OCI-LY7 (cell line): Measurements from ENCODE around the gene MOK.

Experiments
- EZH2phosphoT487 ChIP-seq: fragments of 200-600 bp; sonication (generic); IDR thresholded peaks from 2 replicates; pipeline ENCODE4 v1.6.1; 2018; ENCODE audit warnings: low read depth, borderline replicate concordance, mild to moderate bottlenecking, mixed run types, antibody characterized with exemption, low read length, moderate library complexity, mixed read lengths
- TF ChIP-seq, protein P1 (sequence below): fragments of 200-600 bp; sonication (generic); conservative IDR thresholded peaks from 2 replicates; pipeline ENCODE4 v1.5.1; 2014; ENCODE audit warnings: mild to moderate bottlenecking, antibody characterized with exemption, low read length, moderate library complexity, mixed read lengths

DNA sequence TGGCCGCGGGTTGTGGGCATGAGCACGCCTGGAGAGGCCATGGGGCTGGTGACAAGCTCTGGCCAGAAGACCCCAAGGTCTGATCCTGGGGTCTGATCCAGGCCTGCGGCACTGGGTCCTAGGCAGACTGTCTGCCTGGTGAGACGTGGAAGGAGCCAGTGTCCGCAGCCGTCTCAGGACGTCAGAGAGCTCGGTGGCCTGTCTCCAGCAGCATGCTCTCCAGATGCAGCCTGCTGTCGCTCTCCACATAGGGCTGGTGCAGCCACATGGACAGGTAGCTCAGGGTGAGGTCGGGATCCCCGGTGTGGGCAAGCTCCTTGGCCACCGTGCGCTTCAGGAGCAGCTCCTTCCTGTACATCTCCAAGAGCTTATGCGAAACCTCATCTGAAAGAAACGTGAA lies 43.4 kb upstream of the MOK start:
- TF ChIP-seq, protein P1, sequence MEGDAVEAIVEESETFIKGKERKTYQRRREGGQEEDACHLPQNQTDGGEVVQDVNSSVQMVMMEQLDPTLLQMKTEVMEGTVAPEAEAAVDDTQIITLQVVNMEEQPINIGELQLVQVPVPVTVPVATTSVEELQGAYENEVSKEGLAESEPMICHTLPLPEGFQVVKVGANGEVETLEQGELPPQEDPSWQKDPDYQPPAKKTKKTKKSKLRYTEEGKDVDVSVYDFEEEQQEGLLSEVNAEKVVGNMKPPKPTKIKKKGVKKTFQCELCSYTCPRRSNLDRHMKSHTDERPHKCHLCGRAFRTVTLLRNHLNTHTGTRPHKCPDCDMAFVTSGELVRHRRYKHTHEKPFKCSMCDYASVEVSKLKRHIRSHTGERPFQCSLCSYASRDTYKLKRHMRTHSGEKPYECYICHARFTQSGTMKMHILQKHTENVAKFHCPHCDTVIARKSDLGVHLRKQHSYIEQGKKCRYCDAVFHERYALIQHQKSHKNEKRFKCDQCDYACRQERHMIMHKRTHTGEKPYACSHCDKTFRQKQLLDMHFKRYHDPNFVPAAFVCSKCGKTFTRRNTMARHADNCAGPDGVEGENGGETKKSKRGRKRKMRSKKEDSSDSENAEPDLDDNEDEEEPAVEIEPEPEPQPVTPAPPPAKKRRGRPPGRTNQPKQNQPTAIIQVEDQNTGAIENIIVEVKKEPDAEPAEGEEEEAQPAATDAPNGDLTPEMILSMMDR, result no peak
- TF ChIP-seq EZH2phosphoT487, result no peak
